Panc1 (cell line): ENCODE measurements around the gene AP4B1. TPM values are rescaled to one million over a fixed set of nuclear protein-coding genes. Genes with fewer than 3 reads are reported as not detected.

Experiments used
- ATAC-seq: fragments of 200-7000 bp; cut with Tn5 transposase; 2 replicates; pipeline ENCODE4 v1.9.1; 2020; ENCODE audit warnings: mild to moderate bottlenecking, moderate library complexity
- Bru-seq: library from RNA; stranded (reverse); fragments of 400-500 nt; gene quantifications from one replicate; lab custom pipeline; 2021; lab: Mats Ljungman, UMichigan
- BruChase-seq, 2 experiments: library from RNA; stranded (reverse); fragments of 400-500 nt; gene quantifications; one replicate each; lab custom pipeline; 2021; lab: Mats Ljungman, UMichigan
- BruUV-seq: library from RNA; stranded (reverse); fragments of 400-500 nt; replicated peaks from 2 replicates; lab custom pipeline; 2021; lab: Mats Ljungman, UMichigan
- CTCF ChIA-PET: fragments of 300-600 bp; sonication (Branson Sonifier 250); formaldehyde crosslinking; loops from one replicate; lab custom pipeline; 2022; ENCODE audit warnings: antibody characterized with exemption; lab: Charles Lee
- POLR2A ChIA-PET: fragments of 300-600 bp; sonication (Branson Sonifier 250); formaldehyde crosslinking; loops from one replicate; lab custom pipeline; 2022; ENCODE audit warnings: antibody characterized with exemption; lab: Charles Lee
- DNase-seq: peaks from one replicate; pipeline ENCODE4 v3.0.0-alpha.2; 2010; ENCODE audit warnings: low read depth, low spot score
- H3K27ac ChIP-seq: 2 replicates; pipeline ENCODE4 v1.5.1; 2011; ENCODE audit warnings: mild to moderate bottlenecking, low read length, inconsistent platforms
- H3K27me3 ChIP-seq: fragments of 200-500 bp; sonication (Bioruptor generic); 2 replicates; pipeline ENCODE4 v1.6.0; 2014; ENCODE audit warnings: low read length, inconsistent platforms; ENCODE audit not compliant: control insufficient read depth, insufficient read depth
- H3K36me3 ChIP-seq: fragments of 200-500 bp; sonication (Bioruptor generic); 2 replicates; pipeline ENCODE4 v1.5.1; 2014; ENCODE audit warnings: inconsistent platforms, mild to moderate bottlenecking, low read length, moderate library complexity; ENCODE audit not compliant: control insufficient read depth, insufficient read depth
- H3K4me1 ChIP-seq: 2 replicates; pipeline ENCODE4 v1.5.1; 2011; ENCODE audit warnings: inconsistent platforms, mild to moderate bottlenecking, low read length, moderate library complexity; ENCODE audit not compliant: control insufficient read depth, insufficient read depth
- H3K4me3 ChIP-seq, 2 experiments: 2 replicates each; pipeline ENCODE4 v1.5.1; 2011 to 2012; ENCODE audit warnings: low read depth in 2 of 2, low read length in 2 of 2, mild to moderate bottlenecking in 2 of 2, inconsistent platforms in 1 of 2, moderate library complexity in 1 of 2
- H3K9me3 ChIP-seq: fragments of 200-500 bp; sonication (Bioruptor generic); 2 replicates; pipeline ENCODE4 v1.5.1; 2014; ENCODE audit warnings: low read depth, mild to moderate bottlenecking, inconsistent platforms, low read length, moderate library complexity; ENCODE audit not compliant: control insufficient read depth, insufficient read depth
- POLR2AphosphoS5 ChIP-seq: IDR thresholded peaks from 2 replicates; pipeline ENCODE4 v1.6.1; 2012; ENCODE audit warnings: mild to moderate bottlenecking, low read depth, low read length, moderate library complexity
- SIN3A ChIP-seq: IDR thresholded peaks from 2 replicates; pipeline ENCODE4 v1.6.1; 2012; ENCODE audit warnings: low read depth, mild to moderate bottlenecking, low read length, moderate library complexity, borderline replicate concordance; ENCODE audit not compliant: insufficient read depth
- TCF7L2 ChIP-seq: IDR thresholded peaks from 2 replicates; pipeline ENCODE4 v1.6.1; 2011; ENCODE audit warnings: mild to moderate bottlenecking, low read depth, low read length, inconsistent platforms
- in situ Hi-C: cut with HindIII; loops from 2 replicates; pipeline ENCODE4 v1.10.0; 2016; ENCODE audit warnings: low sequenced_read_pairs, low pct_unique_long_range_greater_than_20kb
- intact Hi-C: fragments of 100-400 bp; cut with micrococcal nuclease; formaldehyde crosslinking; loops from one replicate; pipeline ENCODE4 v1.10.0; 2022; ENCODE audit not compliant: unreplicated experiment
- long read RNA-seq: library from polyadenylated mRNA; unstranded; transcript quantifications from one replicate; pipeline ENCODE4 v2.0.0, GENCODE V29; 2021; ENCODE audit not compliant: unreplicated experiment
- polyA plus RNA-seq: library from polyadenylated mRNA; unstranded; fragments of >200 nt; gene quantifications from one replicate; pipeline ENCODE4 v1.2.1, GENCODE V29; 2012; ENCODE audit warnings: missing spikeins; ENCODE audit not compliant: insufficient read length
- total RNA-seq: library from RNA; stranded (reverse); gene quantifications from one replicate; pipeline ENCODE4 v1.2.1, GENCODE V29; 2021; ENCODE audit not compliant: unreplicated experiment
- TF ChIP-seq, protein P1 (sequence below): fragments of 450-650 bp; IDR thresholded peaks from 2 replicates; pipeline ENCODE4 v1.5.1; 2017; ENCODE audit warnings: mild to moderate bottlenecking
- TF ChIP-seq, protein P2 (sequence below), 2 experiments: IDR thresholded peaks; 2 replicates each; pipeline ENCODE4 v1.6.1; 2011 to 2012; ENCODE audit warnings: low read depth in 2 of 2, control low read depth in 1 of 2, low read length in 1 of 2, mild to moderate bottlenecking in 1 of 2, moderate library complexity in 1 of 2; ENCODE audit not compliant: insufficient read depth in 1 of 2

The AP4B1 gene
- total RNA-seq, result 14.2 TPM
- polyA plus RNA-seq, result 7.7 TPM
- Bru-seq, nascent RNA, result percentile 67 among the genes with signal in this experiment
- percentile 77 among the genes with signal in this experiment for BruChase-seq, experiment 1, labeled RNA remaining after a 2-hour chase
- percentile 70 among the genes with signal in this experiment for BruChase-seq, experiment 2, labeled RNA remaining after a 6-hour chase
- long read RNA-seq, transcript AP4B1-204 (10 exons, 2,818 nt), result major isoform, 12 of 26 reads
- long read RNA-seq, partial matches to known transcripts, result 1 of 26 reads
- long read RNA-seq, other reads (novel, unspliced or antisense), result 8 of 26 reads

GRCh38 chr1:113904674-113905434, at the start of gene AP4B1, which contains the start of gene DCLRE1B:
TSS of gene AP4B1 (minus strand) at chr1:113904799. CDS start at chr1:113904717, 82 bp downstream.
TSS of gene DCLRE1B (plus strand) at chr1:113905326. CDS start at chr1:113905587, 261 bp downstream.
- intact Hi-C loops (loop anchor here (2.0 to 10.0 kb wide), 2 partner anchors 26 to 70 kb away; no protein-coding TSS in a partner anchor), in situ Hi-C loops (no loop called here)
- Histone ChIP-seq H3K4me3 (peak within 1 kb of the TSS; percentile 84 to 93), H3K27ac (peak within 1 kb of the TSS; percentile 94), H3K36me3 (peaks cover 2% of the 10 kb centered on the region; the same call in 1 of the 2 replicates), H3K27me3 (no peaks in the 10 kb centered on the region), H3K9me3 (no peaks in the 10 kb centered on the region), H3K4me1 (peaks cover 4% of the 10 kb centered on the region)
- peak; percentile 96 for DNase-seq
- ATAC-seq, result peak; percentile 97
- CTCF ChIA-PET, result no interaction called here
- no TSS peak for BruUV-seq
- TF ChIP-seq, protein P1, sequence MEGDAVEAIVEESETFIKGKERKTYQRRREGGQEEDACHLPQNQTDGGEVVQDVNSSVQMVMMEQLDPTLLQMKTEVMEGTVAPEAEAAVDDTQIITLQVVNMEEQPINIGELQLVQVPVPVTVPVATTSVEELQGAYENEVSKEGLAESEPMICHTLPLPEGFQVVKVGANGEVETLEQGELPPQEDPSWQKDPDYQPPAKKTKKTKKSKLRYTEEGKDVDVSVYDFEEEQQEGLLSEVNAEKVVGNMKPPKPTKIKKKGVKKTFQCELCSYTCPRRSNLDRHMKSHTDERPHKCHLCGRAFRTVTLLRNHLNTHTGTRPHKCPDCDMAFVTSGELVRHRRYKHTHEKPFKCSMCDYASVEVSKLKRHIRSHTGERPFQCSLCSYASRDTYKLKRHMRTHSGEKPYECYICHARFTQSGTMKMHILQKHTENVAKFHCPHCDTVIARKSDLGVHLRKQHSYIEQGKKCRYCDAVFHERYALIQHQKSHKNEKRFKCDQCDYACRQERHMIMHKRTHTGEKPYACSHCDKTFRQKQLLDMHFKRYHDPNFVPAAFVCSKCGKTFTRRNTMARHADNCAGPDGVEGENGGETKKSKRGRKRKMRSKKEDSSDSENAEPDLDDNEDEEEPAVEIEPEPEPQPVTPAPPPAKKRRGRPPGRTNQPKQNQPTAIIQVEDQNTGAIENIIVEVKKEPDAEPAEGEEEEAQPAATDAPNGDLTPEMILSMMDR, result peak; percentile 75
- TF ChIP-seq POLR2AphosphoS5, result peak; percentile 21; the same call in 1 of the 2 replicates
- TF ChIP-seq SIN3A, result peak; percentile 89; the same call in 1 of the 2 replicates
- peak; percentile 87 for TF ChIP-seq TCF7L2
- TF ChIP-seq, protein P2, sequence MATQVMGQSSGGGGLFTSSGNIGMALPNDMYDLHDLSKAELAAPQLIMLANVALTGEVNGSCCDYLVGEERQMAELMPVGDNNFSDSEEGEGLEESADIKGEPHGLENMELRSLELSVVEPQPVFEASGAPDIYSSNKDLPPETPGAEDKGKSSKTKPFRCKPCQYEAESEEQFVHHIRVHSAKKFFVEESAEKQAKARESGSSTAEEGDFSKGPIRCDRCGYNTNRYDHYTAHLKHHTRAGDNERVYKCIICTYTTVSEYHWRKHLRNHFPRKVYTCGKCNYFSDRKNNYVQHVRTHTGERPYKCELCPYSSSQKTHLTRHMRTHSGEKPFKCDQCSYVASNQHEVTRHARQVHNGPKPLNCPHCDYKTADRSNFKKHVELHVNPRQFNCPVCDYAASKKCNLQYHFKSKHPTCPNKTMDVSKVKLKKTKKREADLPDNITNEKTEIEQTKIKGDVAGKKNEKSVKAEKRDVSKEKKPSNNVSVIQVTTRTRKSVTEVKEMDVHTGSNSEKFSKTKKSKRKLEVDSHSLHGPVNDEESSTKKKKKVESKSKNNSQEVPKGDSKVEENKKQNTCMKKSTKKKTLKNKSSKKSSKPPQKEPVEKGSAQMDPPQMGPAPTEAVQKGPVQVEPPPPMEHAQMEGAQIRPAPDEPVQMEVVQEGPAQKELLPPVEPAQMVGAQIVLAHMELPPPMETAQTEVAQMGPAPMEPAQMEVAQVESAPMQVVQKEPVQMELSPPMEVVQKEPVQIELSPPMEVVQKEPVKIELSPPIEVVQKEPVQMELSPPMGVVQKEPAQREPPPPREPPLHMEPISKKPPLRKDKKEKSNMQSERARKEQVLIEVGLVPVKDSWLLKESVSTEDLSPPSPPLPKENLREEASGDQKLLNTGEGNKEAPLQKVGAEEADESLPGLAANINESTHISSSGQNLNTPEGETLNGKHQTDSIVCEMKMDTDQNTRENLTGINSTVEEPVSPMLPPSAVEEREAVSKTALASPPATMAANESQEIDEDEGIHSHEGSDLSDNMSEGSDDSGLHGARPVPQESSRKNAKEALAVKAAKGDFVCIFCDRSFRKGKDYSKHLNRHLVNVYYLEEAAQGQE (IDR thresholded peaks at IDR 0.05; ENCODE audit: insufficient read depth in 1 of 2, low read depth in 2 of 2, low read length in 1 of 2), result no peak; a peak in 1 of 4 replicates
- POLR2A ChIA-PET, result interaction anchor here (0.6 kb wide), 2 partner anchors 42 to 146 kb away, joined by 5 to 9 read pairs; partner anchors contain the start of gene PHTF1

GRCh38 chr1:113951719-113952118, 47.1 kb upstream of the AP4B1 start:
- H3K36me3 ChIP-seq, result peaks cover 10% of the 10 kb centered on the region
- H3K27me3 ChIP-seq, result no peaks in the 10 kb centered on the region
- intact Hi-C loops, result no loop called here
- H3K27ac ChIP-seq, result no peak overlapping the region
- H3K4me3 ChIP-seq, result no peak overlapping the region
- POLR2A ChIA-PET, result interaction anchor here (0.6 kb wide), 1 partner anchor 761 kb away, joined by 3 read pairs; no protein-coding TSS in a partner anchor
- no TSS peak for BruUV-seq
- CTCF ChIA-PET, result no interaction called here
- TF ChIP-seq, protein P1, result no peak
- TF ChIP-seq, protein P2 (IDR thresholded peaks at IDR 0.05; ENCODE audit: insufficient read depth in 1 of 2, low read depth in 2 of 2, low read length in 1 of 2), result no peak
- TF ChIP-seq SIN3A, result no peak
- no peak for TF ChIP-seq TCF7L2
- TF ChIP-seq POLR2AphosphoS5, result no peak
- ATAC-seq (no peak), DNase-seq (no peak)
- in situ Hi-C loops, result no loop called here
- H3K9me3 ChIP-seq, result no peaks in the 10 kb centered on the region
- no peaks in the 10 kb centered on the region for H3K4me1 ChIP-seq
